Measurements from ENCODE around the gene CHST11.
"Not testable (repeated sequence)": the region's sequence is repeated elsewhere in the genome, so short reads cannot be mapped to it uniquely, and the experiment has no call there.

Gene CHST11

GRCh38 chr12:104608998-104609397 lies 152.2 kb downstream of the CHST11 start:
- DNase-seq = no peak

GRCh38 chr12:104609445-104609844 lies 152.7 kb downstream of the CHST11 start:
- no peak for DNase-seq

GRCh38 chr12:104610513-104611235 lies 153.9 kb downstream of the CHST11 start:
- no peak for DNase-seq

- DNase-seq = no peak
These were observed 154.9 kb downstream of the CHST11 start for GRCh38 chr12:104611671-104612070.

- DNase-seq = not testable (repeated sequence)
These were observed 156.6 kb downstream of the CHST11 start for GRCh38 chr12:104613372-104613771.

GRCh38 chr12:104615048-104615561 lies 158.4 kb downstream of the CHST11 start:
- no peak for DNase-seq

- no peak for DNase-seq
These were observed 161.9 kb downstream of the CHST11 start for GRCh38 chr12:104618691-104619090.

- no peak for DNase-seq
These were observed 162.6 kb downstream of the CHST11 start for GRCh38 chr12:104619305-104619704.

GRCh38 chr12:104620837-104621531 lies 164.2 kb downstream of the CHST11 start:
- DNase-seq = no peak

GRCh38 chr12:104622928-104623327 lies 166.2 kb downstream of the CHST11 start:
- DNase-seq = no peak

- DNase-seq = no peak
These were observed 167.1 kb downstream of the CHST11 start for GRCh38 chr12:104623883-104624282.

GRCh38 chr12:104624529-104624928 lies 167.8 kb downstream of the CHST11 start:
- DNase-seq = no peak

- no peak for DNase-seq
These were observed 169.5 kb downstream of the CHST11 start for GRCh38 chr12:104626069-104626837.

- no peak for DNase-seq
These were observed 170.7 kb downstream of the CHST11 start for GRCh38 chr12:104627231-104627989.

GRCh38 chr12:104627990-104628830 lies 171.5 kb downstream of the CHST11 start:
- no peak for DNase-seq

GRCh38 chr12:104628831-104629135 lies 172.0 kb downstream of the CHST11 start:
- no peak for DNase-seq

GRCh38 chr12:104630230-104630670 lies 173.5 kb downstream of the CHST11 start:
- no peak for DNase-seq

- DNase-seq = no peak
These were observed 175.1 kb downstream of the CHST11 start for GRCh38 chr12:104631867-104632266.

- no peak for DNase-seq
These were observed 176.0 kb downstream of the CHST11 start for GRCh38 chr12:104632724-104633201.

- DNase-seq = no peak
These were observed 177.3 kb downstream of the CHST11 start for GRCh38 chr12:104634044-104634443.

GRCh38 chr12:104634852-104635251 lies 178.1 kb downstream of the CHST11 start:
- no peak for DNase-seq

Data from CD4-positive, alpha-beta T cell treated with Interleukin-4 for 1 hour (primary cell).